Keratinocyte (primary cell): ENCODE measurements around the gene DNTTIP2. TPM values are rescaled to one million over a fixed set of nuclear protein-coding genes. Genes with fewer than 3 reads are reported as not detected.
A peak's percentile ranks its signal among the peaks of the same experiment; 100 is the strongest.

Experiments
- DNase-seq: peaks from one replicate; pipeline ENCODE4 v3.0.0-alpha.2; 2011; ENCODE audit warnings: low read depth, missing footprints, low spot score
- FAIRE-seq: peaks from 2 replicates; lab custom pipeline; 2011; peaks lifted over from hg19 to GRCh38; lab: Jason Lieb, UNC
- H2AFZ ChIP-seq: 2 replicates; pipeline ENCODE4 v1.6.0; 2012; ENCODE audit warnings: low read length, control low read depth, inconsistent platforms; ENCODE audit not compliant: control insufficient read depth
- H3K27ac ChIP-seq: 2 replicates; pipeline ENCODE4 v1.5.1; 2011; ENCODE audit warnings: low read length; ENCODE audit not compliant: control insufficient read depth, insufficient read depth
- H3K27me3 ChIP-seq: 3 replicates; pipeline ENCODE4 v1.6.0; 2011; ENCODE audit warnings: low read length; ENCODE audit not compliant: control insufficient read depth, insufficient read depth; ENCODE audit errors: extremely low read depth
- H3K36me3 ChIP-seq, 2 experiments: 2 replicates in 1 of 2; 3 replicates in 1 of 2; pipeline ENCODE4 v1.5.1; 2011; ENCODE audit warnings: low read length in 2 of 2, mild to moderate bottlenecking in 1 of 2; ENCODE audit not compliant: control insufficient read depth in 2 of 2, insufficient read depth in 2 of 2; ENCODE audit errors: extremely low read depth in 1 of 2
- H3K4me1 ChIP-seq: 3 replicates; pipeline ENCODE4 v1.5.1; 2011; ENCODE audit warnings: low read length; ENCODE audit not compliant: control insufficient read depth, insufficient read depth; ENCODE audit errors: extremely low read depth
- H3K4me2 ChIP-seq: 3 replicates; pipeline ENCODE4 v1.6.0; 2011; ENCODE audit warnings: low read depth, low read length; ENCODE audit not compliant: control insufficient read depth, insufficient read depth; ENCODE audit errors: extremely low read depth
- H3K4me3 ChIP-seq, 3 experiments: fragments of 200-600 bp in 1 of 3; sonication (generic) in 1 of 3; 2 replicates in 2 of 3; 3 replicates in 1 of 3; pipeline ENCODE4 v1.5.1; 2011 to 2016; ENCODE audit warnings: low read length in 3 of 3, mild to moderate bottlenecking in 3 of 3, control low read depth in 2 of 3, inconsistent platforms in 1 of 3, low read depth in 1 of 3, mixed read lengths in 1 of 3, mixed run types in 1 of 3, moderate library complexity in 1 of 3; ENCODE audit not compliant: control insufficient read depth in 2 of 3, insufficient read depth in 2 of 3; ENCODE audit errors: extremely low read depth in 1 of 3
- H3K79me2 ChIP-seq: 2 replicates; pipeline ENCODE4 v1.6.0; 2012; ENCODE audit warnings: low read length; ENCODE audit not compliant: control insufficient read depth, insufficient read depth
- H3K9ac ChIP-seq: 3 replicates; pipeline ENCODE4 v1.6.0; 2011; ENCODE audit warnings: low read length; ENCODE audit not compliant: control insufficient read depth, insufficient read depth; ENCODE audit errors: extremely low read depth
- H3K9me1 ChIP-seq: 3 replicates; pipeline ENCODE4 v1.6.0; 2011; ENCODE audit warnings: low read length; ENCODE audit not compliant: control insufficient read depth, insufficient read depth; ENCODE audit errors: extremely low read depth
- H3K9me3 ChIP-seq: 2 replicates; pipeline ENCODE4 v1.5.1; 2012; ENCODE audit warnings: low read depth, low read length; ENCODE audit not compliant: control insufficient read depth
- H4K20me1 ChIP-seq: 3 replicates; pipeline ENCODE4 v1.6.0; 2011; ENCODE audit warnings: low read length; ENCODE audit not compliant: control insufficient read depth, insufficient read depth; ENCODE audit errors: extremely low read depth
- CTCF ChIP-seq, 3 experiments: IDR thresholded peaks in 1 of 3; conservative IDR thresholded peaks in 1 of 3; optimal IDR thresholded peaks in 1 of 3; 2 replicates in 2 of 3; 3 replicates in 1 of 3; pipeline versions ENCODE3 to v1.5.1; 2011; ENCODE audit warnings: low read length in 3 of 3, mild to moderate bottlenecking in 3 of 3, moderate library complexity in 2 of 3, control low read depth in 1 of 3, inconsistent platforms in 1 of 3; ENCODE audit not compliant: insufficient read depth in 2 of 3; ENCODE audit errors: extremely low read depth in 1 of 3
- EZH2 ChIP-seq: IDR thresholded peaks from one replicate; pipeline ENCODE4 v1.6.1; 2012; ENCODE audit warnings: inconsistent platforms, mild to moderate bottlenecking, low read length, moderate library complexity
- dilution Hi-C: fragments of 300-500 bp; cut with MboI; formaldehyde crosslinking; loops from one replicate; pipeline ENCODE4 v1.7.0; 2020; ENCODE audit warnings: low sequenced_read_pairs; ENCODE audit not compliant: extremely low pct_ligation_motif_present
- polyA minus RNA-seq, 3 experiments: library from RNA; depleted of rRNA, polyadenylated mRNA; stranded (reverse); fragments of >200 nt; gene quantifications; 1 replicate in 1 of 3; 2 replicates in 1 of 3; 3 replicates in 1 of 3; pipeline ENCODE4 v1.2.3, GENCODE V29; 2011
- polyA plus RNA-seq, 5 experiments: library from polyadenylated mRNA; depleted of rRNA in 3 of 5; stranded (reverse) in 3 of 5; stranded (forward) in 1 of 5; unstranded in 1 of 5; fragments of >200 nt; gene quantifications; 1 replicate in 1 of 5; 2 replicates in 3 of 5; 3 replicates in 1 of 5; pipeline versions ENCODE4 v1.2.1 to v1.2.3, GENCODE V29; 2011 to 2012; ENCODE audit warnings: missing spikeins in 2 of 5, low read depth in 1 of 5, low replicate concordance in 1 of 5

The DNTTIP2 gene
- 28.0 to 46.2 TPM (median 32.7 TPM) in 3 replicates for polyA plus RNA-seq
- polyA plus RNA-seq (2011; ENCODE audit: low read depth): 133 TPM
- 19.4 and 39.1 TPM in 2 replicates for polyA plus RNA-seq (2011; cell fraction: cytosol; rRNA removed)
- polyA plus RNA-seq (2011; cell fraction: nucleus; rRNA removed): 30.8 and 44.9 TPM in 2 replicates
- polyA plus RNA-seq (2012; ENCODE audit: low replicate concordance): 56.5 and 60.3 TPM in 2 replicates
- 8.7 to 49.8 TPM (median 26.9 TPM) in 3 replicates for polyA minus RNA-seq
- 10.4 TPM for polyA minus RNA-seq (2011; cell fraction: cytosol; rRNA and poly(A)+ RNA removed)
- 13.2 and 54.1 TPM in 2 replicates for polyA minus RNA-seq (2011; cell fraction: nucleus; rRNA and poly(A)+ RNA removed)

GRCh38 chr1:93878889-93879586 is at the start of gene DNTTIP2:
Gene DNTTIP2, minus strand, starts transcription at chr1:93879206. Its CDS starts 58 bp downstream, at chr1:93879148.
- no peaks in the 10 kb centered on the region for H3K9me3 ChIP-seq
- TF ChIP-seq EZH2 (no peak), CTCF (optimal IDR thresholded peaks at IDR 0.05 in 1 of 3, IDR thresholded peaks at IDR 0.05 in 1 of 3, conservative IDR thresholded peaks at IDR 0.05 in 1 of 3; ENCODE audit: extremely low read depth in 1 of 3, insufficient read depth in 2 of 3, low read length in 3 of 3) (no peak)
- dilution Hi-C loops: no loop called here

GRCh38 chr1:93925206-93925605 is 46.2 kb upstream of the DNTTIP2 start:
- FAIRE-seq (no peak), DNase-seq (no peak)
- H3K4me1 ChIP-seq: no peaks in the 10 kb centered on the region
- H4K20me1 ChIP-seq: no peaks in the 10 kb centered on the region
- H3K4me3 ChIP-seq: no peak overlapping the region
- dilution Hi-C loops: no loop called here
- no peaks in the 10 kb centered on the region for H3K9me3 ChIP-seq
- no peak overlapping the region for H3K4me2 ChIP-seq
- no peak overlapping the region for H2AFZ ChIP-seq
- no peaks in the 10 kb centered on the region for H3K79me2 ChIP-seq
- no peak overlapping the region for H3K27ac ChIP-seq
- TF ChIP-seq CTCF (optimal IDR thresholded peaks at IDR 0.05 in 1 of 3, IDR thresholded peaks at IDR 0.05 in 1 of 3, conservative IDR thresholded peaks at IDR 0.05 in 1 of 3; ENCODE audit: extremely low read depth in 1 of 3, insufficient read depth in 2 of 3, low read length in 3 of 3): no peak
- TF ChIP-seq EZH2: no peak
- no peaks in the 10 kb centered on the region for H3K36me3 ChIP-seq
- H3K9ac ChIP-seq: no peak overlapping the region
- no peaks in the 10 kb centered on the region for H3K27me3 ChIP-seq
- H3K9me1 ChIP-seq: no peaks in the 10 kb centered on the region

More at GRCh38 chr1:93878889-93879586, at the start of gene DNTTIP2:
- peak; percentile 83 for FAIRE-seq
- Histone ChIP-seq H3K9ac (peak within 1 kb of the TSS; percentile 98), H4K20me1 (peaks cover 2% of the 10 kb centered on the region), H3K9me1 (no peaks in the 10 kb centered on the region), H3K36me3 (peaks cover 8 to 28% of the 10 kb centered on the region in 2 experiments), H3K4me3 (peak within 1 kb of the TSS; percentile 75 to 92 (median 87)), H2AFZ (peak within 1 kb of the TSS; percentile 99), H3K79me2 (peaks cover 47% of the 10 kb centered on the region), H3K27me3 (no peaks in the 10 kb centered on the region), H3K27ac (peak within 1 kb of the TSS; percentile 95), H3K4me1 (peaks cover 23% of the 10 kb centered on the region), H3K4me2 (peak within 1 kb of the TSS; percentile 95)
- DNase-seq: no peak
